Stimulated activated effector memory CD8-positive, alpha-beta T cell treated with anti-CD3 and anti-CD28 coated beads, Interleukin-12 subunit alpha, Interleukin-12 subunit beta, amount 100 ng/mL, for 72 hours (primary cell): ENCODE results near the gene CD34.

ENCODE experiments used
- ATAC-seq: fragments of 150-1000 bp; cut with Tn5 transposase; 2 replicates; pipeline ENCODE4 v1.10.0; 2021
- DNase-seq, 2 donors: peaks; one replicate each; pipeline ENCODE4 v3.0.0; 2021 to 2022; ENCODE audit warnings: low spot score in 2 of 2
- H3K27ac Mint-ChIP-seq: one replicate; pipeline ENCODE4 v1.8.0; 2022; ENCODE audit warnings: mild to moderate bottlenecking, mixed read lengths
- H3K36me3 Mint-ChIP-seq: one replicate; pipeline ENCODE4 v1.8.0; 2022; ENCODE audit warnings: mild to moderate bottlenecking, mixed read lengths
- H3K4me1 Mint-ChIP-seq: one replicate; pipeline ENCODE4 v1.8.0; 2022; ENCODE audit warnings: mixed read lengths
- H3K4me3 Mint-ChIP-seq: one replicate; pipeline ENCODE4 v1.8.0; 2022; ENCODE audit warnings: mild to moderate bottlenecking, mixed read lengths
- H3K9me3 Mint-ChIP-seq: one replicate; pipeline ENCODE4 v1.8.0; 2022; ENCODE audit warnings: mixed read lengths

CD34 gene

DNA sequence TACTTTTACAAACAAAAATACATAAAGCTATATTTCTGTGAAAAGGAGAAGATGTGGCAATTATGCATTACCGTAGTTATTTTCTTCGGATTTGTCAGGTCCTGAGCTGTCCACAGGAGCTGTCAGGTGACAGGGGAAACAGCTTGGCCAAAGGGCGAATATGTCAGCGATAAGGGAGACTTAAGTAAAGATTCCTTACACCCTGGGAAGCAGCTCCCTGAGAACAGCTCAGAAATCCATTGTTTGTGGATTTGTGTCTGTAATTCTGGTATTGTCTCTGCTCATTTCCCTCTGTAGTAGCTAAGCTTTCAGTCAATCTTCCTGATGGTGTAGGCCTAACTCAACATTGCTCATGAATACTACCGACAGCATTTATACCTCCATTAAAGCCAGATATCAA lies 7.1 kb upstream of the CD34 start:
- H3K36me3 Mint-ChIP-seq: no peaks in the 10 kb centered on the region
- no peak overlapping the region for H3K4me3 Mint-ChIP-seq
- H3K9me3 Mint-ChIP-seq: no peaks in the 10 kb centered on the region
- peak in 1 of 2 donors; percentile 22 for DNase-seq
- ATAC-seq: no peak
- no peak overlapping the region for H3K27ac Mint-ChIP-seq
- H3K4me1 Mint-ChIP-seq: no peaks in the 10 kb centered on the region

GRCh38 chr1:207917080-207917479 lies 6.2 kb upstream of the CD34 start:
- Mint-ChIP-seq H3K4me3 (no peak overlapping the region), H3K36me3 (no peaks in the 10 kb centered on the region), H3K27ac (no peak overlapping the region), H3K4me1 (no peaks in the 10 kb centered on the region), H3K9me3 (no peaks in the 10 kb centered on the region)
- peak in 1 of 2 donors; percentile 17 for DNase-seq
- no peak for ATAC-seq

DNA sequence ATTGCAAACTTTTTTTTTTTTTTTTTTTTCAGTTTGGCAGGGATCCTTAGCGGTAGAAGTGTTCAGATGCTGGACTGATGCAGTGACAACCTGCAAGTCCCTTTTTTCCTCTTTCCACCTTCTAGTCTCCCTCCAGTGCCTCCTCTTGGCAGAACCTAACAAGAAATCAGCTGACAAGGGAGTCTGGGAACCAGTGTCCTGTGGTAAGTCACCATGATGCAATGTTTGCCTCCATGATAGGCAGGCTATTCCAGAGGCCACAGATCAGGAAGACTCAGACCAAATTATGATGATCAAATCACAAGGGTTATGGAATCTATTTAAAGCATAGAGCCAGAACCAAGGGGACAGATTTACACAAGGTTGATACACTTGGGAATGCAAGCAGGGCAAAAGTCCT lies 3.0 kb upstream of the CD34 start:
- Mint-ChIP-seq H3K36me3 (no peaks in the 10 kb centered on the region), H3K27ac (no peak overlapping the region)

GRCh38 chr1:207911856-207912760 lies 1.2 kb upstream of the CD34 start:
- Mint-ChIP-seq H3K4me1 (peaks cover 25% of the 10 kb centered on the region), H3K36me3 (no peaks in the 10 kb centered on the region), H3K27ac (no peak overlapping the region), H3K9me3 (no peaks in the 10 kb centered on the region), H3K4me3 (peak overlapping the region; percentile 43)
- ATAC-seq: no peak
- DNase-seq: peak in 1 of 2 donors; percentile 40

More for the DNA sequence above, 3.0 kb upstream of the CD34 start:
- Mint-ChIP-seq H3K4me1 (peaks cover 25% of the 10 kb centered on the region), H3K4me3 (no peak overlapping the region), H3K9me3 (no peaks in the 10 kb centered on the region)
- no peak for ATAC-seq
- DNase-seq: peak in 1 of 2 donors; percentile 26

DNA sequence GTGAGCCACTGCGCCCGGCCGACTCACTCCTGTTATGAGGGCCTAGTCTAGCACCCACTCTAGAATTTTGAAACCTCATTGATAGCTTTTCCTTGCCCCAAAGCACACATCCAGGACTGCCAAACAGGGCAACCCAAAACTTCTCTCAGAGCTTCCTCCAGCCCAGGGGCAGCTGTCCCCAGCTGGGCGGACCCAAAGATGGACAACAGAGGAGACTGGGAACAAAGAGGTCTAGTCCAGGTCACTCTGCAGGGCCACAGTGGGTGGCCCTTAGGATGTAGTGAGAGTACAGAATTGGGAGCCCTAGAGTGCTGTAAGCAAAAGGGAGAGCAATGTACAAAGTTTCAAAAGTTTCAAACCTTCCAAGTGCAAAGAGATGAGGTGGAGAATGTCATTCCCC lies 1.2 kb downstream of the CD34 start:
- no peak for ATAC-seq
- Mint-ChIP-seq H3K4me1 (peaks cover 25% of the 10 kb centered on the region), H3K27ac (no peak overlapping the region), H3K9me3 (no peaks in the 10 kb centered on the region), H3K4me3 (peak overlapping the region; percentile 43), H3K36me3 (no peaks in the 10 kb centered on the region)
- DNase-seq: no peak

GRCh38 chr1:207908107-207908734 lies 2.7 kb downstream of the CD34 start:
- ATAC-seq (no peak), DNase-seq (no peak)
- Mint-ChIP-seq H3K36me3 (no peaks in the 10 kb centered on the region), H3K27ac (no peak overlapping the region), H3K4me3 (no peak overlapping the region), H3K4me1 (peaks cover 25% of the 10 kb centered on the region), H3K9me3 (no peaks in the 10 kb centered on the region)

GRCh38 chr1:207904391-207904790 lies 6.5 kb downstream of the CD34 start:
- Mint-ChIP-seq H3K27ac (no peak overlapping the region), H3K4me3 (no peak overlapping the region), H3K9me3 (no peaks in the 10 kb centered on the region), H3K4me1 (no peaks in the 10 kb centered on the region), H3K36me3 (no peaks in the 10 kb centered on the region)
- no peak for DNase-seq
- ATAC-seq: no peak

- H3K4me3 Mint-ChIP-seq: no peak overlapping the region
- peak; percentile 60 for ATAC-seq
These were observed 7.2 kb downstream of the CD34 start for GRCh38 chr1:207903767-207904166.

GRCh38 chr1:207903053-207903452 lies 7.9 kb downstream of the CD34 start:
- DNase-seq (no peak), ATAC-seq (no peak)
- H3K36me3 Mint-ChIP-seq: no peaks in the 10 kb centered on the region
- H3K4me1 Mint-ChIP-seq: no peaks in the 10 kb centered on the region
- no peak overlapping the region for H3K27ac Mint-ChIP-seq
- H3K4me3 Mint-ChIP-seq: no peak overlapping the region
- H3K9me3 Mint-ChIP-seq: no peaks in the 10 kb centered on the region

More at GRCh38 chr1:207903767-207904166, 7.2 kb downstream of the CD34 start:
- no peaks in the 10 kb centered on the region for H3K4me1 Mint-ChIP-seq
- H3K9me3 Mint-ChIP-seq: no peaks in the 10 kb centered on the region
- no peak overlapping the region for H3K27ac Mint-ChIP-seq
- H3K36me3 Mint-ChIP-seq: no peaks in the 10 kb centered on the region
- no peak for DNase-seq

- H3K36me3 Mint-ChIP-seq: no peaks in the 10 kb centered on the region
- no peak overlapping the region for H3K4me3 Mint-ChIP-seq
- DNase-seq (no peak), ATAC-seq (no peak)
- H3K27ac Mint-ChIP-seq: no peak overlapping the region
- no peaks in the 10 kb centered on the region for H3K9me3 Mint-ChIP-seq
- no peaks in the 10 kb centered on the region for H3K4me1 Mint-ChIP-seq
These were observed 8.4 kb downstream of the CD34 start for GRCh38 chr1:207902566-207902965.

GRCh38 chr1:207901041-207901653 lies 9.8 kb downstream of the CD34 start:
- DNase-seq (no peak), ATAC-seq (no peak)
- no peaks in the 10 kb centered on the region for H3K36me3 Mint-ChIP-seq
- no peaks in the 10 kb centered on the region for H3K9me3 Mint-ChIP-seq
- H3K27ac Mint-ChIP-seq: no peak overlapping the region
- no peaks in the 10 kb centered on the region for H3K4me1 Mint-ChIP-seq
- no peak overlapping the region for H3K4me3 Mint-ChIP-seq

- no peaks in the 10 kb centered on the region for H3K4me1 Mint-ChIP-seq
- ATAC-seq (no peak), DNase-seq (no peak)
- no peak overlapping the region for H3K27ac Mint-ChIP-seq
- no peaks in the 10 kb centered on the region for H3K36me3 Mint-ChIP-seq
- no peaks in the 10 kb centered on the region for H3K9me3 Mint-ChIP-seq
- no peak overlapping the region for H3K4me3 Mint-ChIP-seq
These were observed 12.1 kb downstream of the CD34 start for GRCh38 chr1:207898836-207899235.

- H3K4me1 Mint-ChIP-seq: no peaks in the 10 kb centered on the region
- no peak overlapping the region for H3K27ac Mint-ChIP-seq
- ATAC-seq (no peak), DNase-seq (no peak)
- H3K9me3 Mint-ChIP-seq: no peaks in the 10 kb centered on the region
- H3K4me3 Mint-ChIP-seq: no peak overlapping the region
- H3K36me3 Mint-ChIP-seq: no peaks in the 10 kb centered on the region
These were observed 12.7 kb downstream of the CD34 start for GRCh38 chr1:207898260-207898659.

DNA sequence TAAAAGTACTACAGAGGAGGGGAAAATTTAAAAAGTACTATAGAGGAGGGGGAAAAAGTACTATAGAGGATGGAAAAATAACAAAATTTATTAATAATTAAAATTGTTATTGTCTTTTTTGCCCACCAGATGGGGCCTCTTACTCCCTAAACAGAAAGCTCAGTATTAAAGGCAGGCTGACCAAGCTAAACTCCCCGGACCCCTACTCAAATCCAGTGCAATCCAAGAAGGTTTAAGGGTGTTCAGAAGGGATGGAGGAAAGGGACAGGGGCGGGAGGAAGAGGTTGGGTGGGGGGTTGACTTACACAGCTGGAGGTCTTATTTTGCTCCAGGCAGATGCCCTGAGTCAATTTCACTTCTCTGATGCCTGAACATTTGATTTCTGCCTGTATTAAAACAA lies 13.7 kb downstream of the CD34 start:
- Mint-ChIP-seq H3K36me3 (no peaks in the 10 kb centered on the region), H3K4me1 (no peaks in the 10 kb centered on the region), H3K9me3 (no peaks in the 10 kb centered on the region), H3K4me3 (no peak overlapping the region), H3K27ac (no peak overlapping the region)
- ATAC-seq (no peak), DNase-seq (no peak)

GRCh38 chr1:207896547-207896946 lies 14.4 kb downstream of the CD34 start:
- Mint-ChIP-seq H3K27ac (no peak overlapping the region), H3K9me3 (no peaks in the 10 kb centered on the region)
- no peak for ATAC-seq

DNA sequence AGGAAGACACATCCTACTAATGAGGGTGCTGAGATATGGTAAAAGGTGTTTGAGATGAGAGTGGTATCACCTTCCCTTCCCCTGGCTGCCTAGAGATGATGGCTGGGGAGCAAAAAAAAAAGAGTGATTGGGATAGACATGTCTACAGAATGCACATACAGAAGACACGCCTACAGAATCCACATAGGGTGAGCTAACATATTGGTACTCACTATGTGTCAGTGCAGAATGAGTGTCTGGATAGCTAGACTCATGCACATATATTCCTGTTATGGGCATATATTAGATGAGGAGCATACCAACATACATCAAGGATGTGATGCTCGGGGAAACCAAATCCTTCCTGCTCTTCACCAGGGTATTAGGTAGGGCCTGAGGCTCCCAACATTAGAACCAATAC lies 16.2 kb downstream of the CD34 start:
- no peak for DNase-seq
- Mint-ChIP-seq H3K4me3 (no peak overlapping the region), H3K36me3 (no peaks in the 10 kb centered on the region), H3K9me3 (no peaks in the 10 kb centered on the region), H3K4me1 (no peaks in the 10 kb centered on the region), H3K27ac (no peak overlapping the region)
- no peak for ATAC-seq

More at GRCh38 chr1:207896547-207896946, 14.4 kb downstream of the CD34 start:
- DNase-seq: no peak
- Mint-ChIP-seq H3K4me3 (no peak overlapping the region), H3K4me1 (no peaks in the 10 kb centered on the region), H3K36me3 (no peaks in the 10 kb centered on the region)
